Frontal cortex (tissue), 4 donors: ENCODE results near the gene XPA. TPM values are rescaled to one million over a fixed set of nuclear protein-coding genes. Genes with fewer than 3 reads are reported as not detected.
"Not testable (repeated sequence)": the region's sequence is repeated elsewhere in the genome, so short reads cannot be mapped to it uniquely, and the experiment has no call there.

ENCODE experiments used
- DNase-seq, 2 donors: peaks; one replicate each; pipeline ENCODE4 v3.0.0; 2012; ENCODE audit warnings: low spot score in 2 of 2
- FAIRE-seq: peaks from 2 replicates; lab custom pipeline; 2012; peaks lifted over from hg19 to GRCh38; lab: Jason Lieb, UNC
- total RNA-seq: library from RNA; depleted of rRNA; stranded (reverse); fragments of >200 nt; gene quantifications from one replicate; pipeline ENCODE4 v1.2.3, GENCODE V29; 2014
- donor health status: control.
- donor health status: control.
- donor health status: control.

XPA gene
- total RNA-seq: 21.2 TPM

DNA sequence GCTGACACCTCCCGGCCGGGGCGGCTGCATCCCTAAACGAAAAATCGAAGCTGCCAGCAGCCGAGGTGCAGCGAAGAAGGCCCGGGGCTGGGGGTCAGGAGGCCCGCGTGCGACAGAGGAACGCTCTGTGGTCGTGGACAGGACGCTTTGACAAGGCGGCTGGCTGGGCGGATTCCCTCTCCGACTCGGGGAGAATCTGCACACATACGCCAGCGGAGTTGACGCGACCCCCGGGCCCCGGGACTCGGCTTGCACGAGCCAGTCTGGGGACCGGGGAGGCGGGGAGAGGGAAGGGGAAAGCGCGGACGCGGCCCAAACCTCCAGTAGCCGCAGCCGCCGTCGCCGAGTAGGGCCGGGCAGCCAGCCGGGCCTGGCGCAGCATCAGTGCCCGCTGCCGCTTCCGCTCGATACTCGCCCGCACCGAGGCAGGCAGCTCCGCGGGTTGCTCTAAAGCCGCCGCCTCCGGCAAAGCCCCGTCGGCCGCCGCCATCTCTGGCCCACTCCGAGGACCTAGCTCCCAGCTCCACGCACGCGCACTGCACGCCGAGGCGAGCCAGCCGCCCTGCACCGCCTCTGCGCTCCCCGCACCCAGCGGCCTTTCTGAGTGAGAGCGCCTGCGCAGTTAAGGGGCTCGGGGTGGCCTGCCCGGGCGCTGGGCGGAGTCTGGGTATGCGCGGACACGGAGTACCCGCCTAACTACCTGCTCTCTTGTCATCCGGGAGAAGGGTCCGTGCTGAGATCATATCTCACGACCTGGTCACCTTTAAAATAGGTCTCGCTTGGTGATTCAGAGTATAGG is at the start of gene XPA:
Gene XPA (minus strand): TSS at position 538 of the 799 bp plus-strand sequence. CDS start 48 bp downstream, at position 490.
- FAIRE-seq: no peak

DNA sequence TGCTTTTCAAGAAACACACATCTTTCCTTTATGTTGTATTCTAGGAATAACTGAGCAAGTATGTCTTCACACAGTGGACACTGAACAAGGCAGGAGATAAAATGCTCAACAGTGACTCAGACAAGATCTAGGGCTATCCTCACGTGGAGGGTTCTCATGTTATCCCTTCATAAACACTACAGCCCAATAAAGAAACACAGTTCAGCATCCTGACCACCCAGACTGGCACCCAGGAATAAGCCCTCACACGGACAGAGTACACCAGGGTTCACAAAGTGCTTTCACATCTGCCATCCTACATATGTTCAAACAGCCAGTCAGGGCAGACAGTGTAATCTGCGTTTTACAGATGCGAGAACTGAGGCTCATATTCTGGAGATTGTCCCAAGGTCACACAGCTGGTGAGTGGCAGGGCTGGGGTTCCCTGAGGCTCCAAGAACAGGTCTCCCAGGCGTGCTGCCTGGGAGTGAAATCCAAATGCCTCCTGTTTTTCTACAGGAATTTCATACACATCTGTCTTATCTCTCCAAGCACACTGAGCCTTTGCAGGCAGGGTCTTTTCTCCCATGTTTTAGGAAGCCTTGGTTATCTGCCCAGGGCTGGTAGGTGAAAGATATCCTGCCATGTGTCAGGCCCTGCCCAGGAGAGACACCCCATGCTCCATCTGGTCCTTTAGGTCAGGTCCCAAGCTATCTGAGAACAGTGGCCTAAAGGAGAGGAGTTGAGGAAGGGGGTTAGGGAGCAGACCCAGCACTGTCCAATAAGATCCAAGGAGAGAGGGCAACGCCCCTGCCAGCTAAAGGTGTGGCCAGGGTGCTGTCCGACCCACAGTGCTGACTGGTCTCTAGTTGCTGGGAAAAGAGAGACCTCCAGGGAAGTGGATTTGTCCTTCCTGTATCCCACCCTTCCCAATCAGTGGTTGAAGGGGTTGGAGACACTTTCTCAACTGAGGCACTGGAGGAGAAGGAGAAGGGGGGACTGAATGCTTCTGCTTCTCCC is 47.9 kb upstream of the XPA start:
- DNase-seq (no peak), FAIRE-seq (no peak)

More for the DNA sequence above, at the start of gene XPA:
- DNase-seq: peak; percentile 87 to 93

DNA sequence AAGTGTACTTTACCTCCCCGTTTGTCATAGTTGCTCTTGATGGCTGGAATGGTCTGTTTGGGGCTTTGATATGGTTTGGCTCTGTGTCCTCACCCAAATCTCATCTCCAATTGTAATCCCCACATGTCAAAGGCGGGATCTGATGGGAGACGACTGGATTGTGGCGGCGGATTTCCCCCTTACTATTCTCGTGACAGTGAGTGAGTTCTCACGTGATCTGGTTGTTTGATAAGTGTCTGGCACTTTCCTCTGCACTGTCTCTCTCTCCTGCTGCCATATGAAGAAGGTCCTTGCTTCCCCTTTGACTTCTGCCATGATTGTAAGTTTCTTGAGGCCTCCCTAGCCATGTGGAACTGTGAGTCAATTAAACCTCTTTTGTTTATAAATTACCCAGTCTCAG is 46.9 kb upstream of the XPA start:
- FAIRE-seq, DNase-seq: not testable (repeated sequence)

DNA sequence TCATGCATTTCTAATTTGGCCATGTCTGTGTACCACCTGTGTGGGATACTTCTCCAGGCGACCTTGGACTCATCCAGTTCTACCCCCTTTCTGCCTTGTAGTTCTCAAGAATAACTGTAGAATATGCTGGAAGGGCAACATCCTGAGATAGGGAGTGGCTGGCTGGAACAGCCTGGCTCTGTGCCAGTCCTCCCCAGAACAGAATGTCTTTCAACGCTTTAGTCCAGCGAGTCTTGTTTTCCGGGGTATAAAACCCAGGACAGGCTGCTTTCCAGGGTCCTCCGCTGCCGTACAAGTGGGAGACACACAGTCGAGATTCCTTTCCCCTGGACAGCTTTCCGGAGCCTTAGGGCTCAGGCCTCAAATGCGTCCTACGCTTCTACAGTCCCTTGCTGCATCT is 45.4 kb upstream of the XPA start:
- DNase-seq (no peak), FAIRE-seq (no peak)

DNA sequence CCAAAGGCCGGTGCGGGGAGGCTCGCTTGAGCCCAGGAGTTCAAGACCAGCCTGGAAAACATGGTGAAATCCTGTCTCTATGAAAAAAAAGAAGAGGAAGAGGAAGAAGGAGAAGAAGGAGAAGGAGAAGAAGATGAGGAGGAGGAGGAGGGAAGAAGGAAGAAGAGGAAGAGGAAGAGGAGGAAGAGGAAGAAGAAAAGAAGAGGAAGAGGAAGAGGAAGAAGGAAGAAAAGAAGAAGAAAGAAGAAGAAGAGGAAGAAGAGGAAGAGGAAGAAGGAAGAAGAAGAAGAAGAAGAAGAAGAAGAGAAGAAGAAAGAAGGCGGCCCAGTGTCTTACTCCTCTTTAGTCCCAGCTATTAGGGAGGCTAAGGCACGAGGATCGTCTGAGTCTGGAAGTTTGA is 44.8 kb upstream of the XPA start:
- DNase-seq: no peak
- FAIRE-seq: no peak

DNA sequence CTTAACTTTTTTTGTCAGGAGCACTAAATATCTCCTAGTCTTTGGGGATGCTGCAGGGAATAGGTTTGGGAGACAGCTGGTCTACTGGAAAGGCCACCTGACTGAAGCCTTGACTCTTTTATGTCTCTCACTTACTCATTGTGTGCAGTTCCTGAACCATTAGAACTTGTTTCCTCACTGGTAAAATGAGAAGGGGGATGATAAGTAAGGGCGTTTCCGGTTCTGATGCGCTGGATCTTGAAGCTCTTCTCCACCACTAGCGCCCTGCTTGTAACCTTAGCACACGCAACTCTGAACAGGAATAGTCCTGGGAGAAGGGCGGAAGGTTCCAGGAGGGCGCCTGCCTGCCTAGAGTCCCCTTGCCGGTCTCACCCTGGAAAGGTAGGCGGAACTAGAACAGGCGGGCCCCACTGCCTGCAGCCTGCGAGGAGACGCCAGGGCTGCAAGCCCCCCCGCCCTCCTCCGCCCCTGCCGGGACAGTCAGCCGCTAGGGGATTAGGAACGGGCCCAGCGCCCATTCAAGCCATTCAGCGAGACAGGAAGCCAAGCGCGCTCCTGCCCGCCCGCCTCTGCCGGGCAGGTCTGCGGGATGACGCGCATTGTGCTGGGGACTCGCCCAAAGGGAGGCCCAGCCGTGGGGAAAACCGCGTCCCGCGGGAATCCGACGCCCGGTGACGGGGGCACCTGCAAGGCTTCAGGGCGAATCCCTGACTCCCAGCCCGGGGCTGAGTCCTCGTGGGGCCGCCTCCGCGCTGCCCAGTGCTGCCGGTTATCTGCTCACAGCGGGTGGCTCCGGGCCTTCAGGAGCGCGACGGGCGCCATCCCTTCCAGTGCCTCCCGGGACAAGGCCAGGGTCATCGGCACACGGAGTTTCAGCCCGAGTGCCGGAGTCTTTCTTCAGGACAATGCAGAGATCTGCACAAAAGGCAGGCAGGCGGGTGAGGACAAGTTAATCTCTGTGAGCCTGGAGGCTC is 44.0 kb upstream of the XPA start:
- DNase-seq (peak in 1 of 2 donors; percentile 49), FAIRE-seq (no peak)

DNA sequence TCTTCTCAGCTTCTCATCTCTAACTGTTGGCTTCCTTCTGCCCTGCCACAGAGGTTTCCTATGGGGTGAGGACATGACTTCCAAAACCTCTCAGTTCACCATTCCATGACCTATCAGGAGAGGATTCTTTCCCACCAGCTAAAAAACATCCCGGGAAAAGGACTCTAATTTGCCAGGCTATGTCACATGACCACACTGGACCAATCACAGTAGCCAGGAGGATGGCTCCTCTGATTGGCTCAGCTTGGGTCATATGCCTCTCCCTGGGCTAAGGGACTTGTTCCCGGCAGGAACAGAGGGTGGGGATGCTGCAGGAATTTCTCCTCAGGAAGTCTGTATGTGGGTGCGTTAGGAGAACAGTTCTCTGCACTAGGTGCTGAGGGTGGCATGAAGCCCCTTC is 40.3 kb upstream of the XPA start:
- no peak for FAIRE-seq
- peak in 1 of 2 donors; percentile 25 for DNase-seq

DNA sequence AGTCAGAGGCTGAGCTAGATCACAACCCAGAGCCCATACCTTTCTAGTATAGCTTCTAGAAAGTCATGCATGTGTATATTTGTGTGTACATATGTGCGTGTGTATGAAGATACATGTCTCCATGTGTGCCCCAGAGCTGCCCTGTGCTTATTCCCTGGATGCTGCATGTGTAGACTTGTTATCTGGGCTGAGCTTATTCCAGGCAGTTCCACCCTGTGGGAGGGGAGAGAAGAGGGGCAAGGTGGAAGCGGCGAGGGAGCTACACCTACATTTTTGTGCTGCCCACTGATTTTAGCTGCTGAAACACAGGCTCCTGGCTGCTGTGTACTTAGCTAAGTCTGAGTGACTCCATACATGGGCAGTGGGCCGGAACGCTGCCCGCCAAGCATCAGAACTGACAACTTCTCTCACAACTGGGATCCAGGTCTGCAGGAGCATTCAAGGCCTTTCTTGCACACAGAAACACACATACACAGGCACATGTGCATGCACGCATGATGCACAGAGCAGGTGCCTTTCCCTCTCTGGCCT is 38.0 kb upstream of the XPA start:
- DNase-seq (no peak), FAIRE-seq (no peak)

DNA sequence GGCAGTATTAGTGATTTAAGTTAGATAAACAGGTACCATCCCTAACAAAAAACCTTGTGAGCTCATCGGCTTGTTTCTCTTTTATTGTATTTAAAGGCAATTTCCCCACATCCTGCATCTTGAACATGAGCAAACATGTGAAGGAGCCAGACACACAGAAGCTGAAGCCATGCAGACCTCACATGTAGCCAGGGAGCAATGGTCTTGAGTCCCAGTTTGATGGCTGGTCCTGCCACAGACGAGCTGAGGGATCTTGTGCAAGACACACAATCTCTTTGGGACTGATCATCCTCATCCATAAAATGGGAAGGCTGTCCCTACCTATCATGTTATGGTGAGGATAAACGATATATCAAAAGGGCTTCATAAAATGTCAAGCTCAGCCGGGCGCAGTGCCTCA is 29.6 kb upstream of the XPA start:
- DNase-seq (no peak), FAIRE-seq (no peak)

DNA sequence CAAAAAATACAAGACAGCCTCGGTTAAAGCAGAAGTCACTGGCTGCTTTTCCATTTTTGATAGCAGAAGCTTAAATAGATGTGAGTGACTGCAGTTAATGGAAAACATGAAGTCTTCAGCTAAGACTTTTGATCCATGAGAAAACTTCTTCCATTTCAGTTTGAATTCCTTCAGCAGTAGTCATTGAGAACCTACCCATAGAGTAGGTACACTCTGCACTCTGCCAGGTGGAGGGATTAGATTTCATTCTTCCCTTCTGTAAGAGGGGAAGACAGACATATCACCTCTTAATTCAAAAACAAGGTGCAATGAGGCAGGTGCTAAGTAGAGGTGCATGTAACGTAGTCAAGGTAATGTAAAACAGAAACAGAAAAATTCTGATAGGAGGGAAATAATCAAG is 26.7 kb upstream of the XPA start:
- FAIRE-seq (no peak), DNase-seq (no peak)

DNA sequence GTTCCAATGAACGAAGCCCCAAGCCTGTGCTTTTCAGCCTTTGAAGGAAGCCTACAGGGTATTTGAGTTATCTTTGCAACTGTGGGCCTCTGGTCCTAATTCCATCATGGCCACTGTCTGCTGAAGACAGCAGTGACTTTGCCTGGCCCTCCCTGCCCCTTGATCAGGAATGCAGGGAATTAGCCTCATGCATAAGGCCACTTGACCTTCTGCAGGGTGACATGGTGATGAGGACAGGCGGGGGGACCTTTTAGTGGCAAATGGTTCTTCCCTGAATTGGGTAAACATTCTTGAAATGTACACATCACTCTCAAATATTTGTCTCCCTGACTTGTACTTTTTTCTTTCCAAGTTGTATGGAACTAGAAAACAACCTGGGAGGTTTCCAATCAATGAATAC is 25.2 kb upstream of the XPA start:
- DNase-seq (no peak), FAIRE-seq (no peak)

DNA sequence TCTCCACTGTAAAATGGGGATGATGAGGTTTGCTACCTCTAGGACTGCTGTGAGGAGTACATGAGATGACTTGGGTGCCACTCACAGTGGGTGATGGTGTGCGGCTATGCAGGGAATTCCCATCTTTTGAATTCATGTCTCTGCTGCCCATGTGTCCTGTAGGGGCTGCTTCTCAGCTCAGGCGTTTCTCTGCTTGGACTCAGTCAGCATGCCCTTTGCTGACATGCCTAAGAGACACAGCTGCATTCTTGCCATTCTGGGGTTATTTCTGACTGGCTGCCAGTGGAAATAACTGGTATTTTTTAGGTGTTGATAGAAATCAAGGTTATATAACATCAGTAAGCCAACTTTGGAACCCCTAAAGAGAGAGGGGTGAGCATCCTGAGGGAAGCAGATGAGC is 24.3 kb upstream of the XPA start:
- FAIRE-seq (no peak), DNase-seq (no peak)

DNA sequence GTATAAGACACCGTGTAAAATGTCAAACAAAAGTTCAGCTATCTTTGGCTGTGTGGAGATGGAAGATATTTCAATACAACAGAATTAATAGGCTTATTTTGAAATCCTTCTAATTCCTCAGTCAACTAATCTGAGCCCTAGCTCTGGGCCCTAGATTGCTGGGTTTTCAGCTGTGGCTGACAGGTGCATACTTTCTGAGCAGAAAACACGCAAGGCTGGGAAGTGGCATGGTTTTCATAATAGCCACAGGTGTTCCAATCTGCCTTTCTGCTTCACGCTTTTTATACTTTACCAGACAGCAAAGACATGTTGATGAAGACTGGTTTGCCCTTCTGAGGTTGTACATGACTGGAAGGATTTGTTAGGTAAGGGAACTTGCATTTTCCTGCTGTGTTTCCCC is 20.7 kb upstream of the XPA start:
- FAIRE-seq (no peak), DNase-seq (no peak)

DNA sequence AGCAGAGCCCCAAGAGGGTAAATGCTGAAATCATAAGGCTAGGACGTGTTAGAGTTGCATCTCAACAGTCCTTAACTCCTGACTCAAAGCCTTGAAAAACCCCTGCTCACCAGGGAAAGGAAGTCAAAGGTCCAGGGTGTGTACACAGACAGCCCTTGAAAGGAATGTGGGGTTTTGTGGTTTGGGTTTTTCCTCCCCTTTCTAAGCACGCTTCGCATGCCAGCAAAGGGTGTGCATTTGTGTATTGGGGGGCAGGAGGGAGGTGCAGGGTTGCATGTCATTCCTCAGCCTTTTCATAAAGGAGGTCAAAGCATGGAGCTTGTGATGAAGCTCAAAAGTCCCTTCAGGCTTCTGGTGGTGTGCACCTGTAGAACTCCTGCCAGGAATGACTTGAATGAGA is 17.3 kb upstream of the XPA start:
- FAIRE-seq (no peak), DNase-seq (no peak)

DNA sequence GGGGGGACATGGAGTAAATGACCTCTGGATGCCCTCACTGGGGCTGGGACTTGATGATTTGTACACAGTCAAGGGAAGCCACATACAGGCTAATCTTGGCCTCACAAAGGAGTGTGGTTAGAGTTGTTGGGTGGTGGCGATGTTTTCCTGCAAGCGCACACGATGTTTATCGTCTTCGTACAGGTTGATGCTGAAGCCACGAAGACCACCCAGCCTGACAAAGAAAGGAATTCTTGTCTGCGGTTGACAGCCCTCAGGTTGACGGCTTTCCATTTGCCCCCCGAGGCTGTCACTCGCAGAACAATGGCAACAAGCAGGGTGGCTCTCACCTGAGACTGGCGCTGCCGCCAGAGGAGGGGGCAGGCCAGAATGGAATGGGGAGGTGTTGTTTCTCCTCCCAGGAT is 14.1 kb upstream of the XPA start:
- no peak for DNase-seq
- FAIRE-seq: no peak

DNA sequence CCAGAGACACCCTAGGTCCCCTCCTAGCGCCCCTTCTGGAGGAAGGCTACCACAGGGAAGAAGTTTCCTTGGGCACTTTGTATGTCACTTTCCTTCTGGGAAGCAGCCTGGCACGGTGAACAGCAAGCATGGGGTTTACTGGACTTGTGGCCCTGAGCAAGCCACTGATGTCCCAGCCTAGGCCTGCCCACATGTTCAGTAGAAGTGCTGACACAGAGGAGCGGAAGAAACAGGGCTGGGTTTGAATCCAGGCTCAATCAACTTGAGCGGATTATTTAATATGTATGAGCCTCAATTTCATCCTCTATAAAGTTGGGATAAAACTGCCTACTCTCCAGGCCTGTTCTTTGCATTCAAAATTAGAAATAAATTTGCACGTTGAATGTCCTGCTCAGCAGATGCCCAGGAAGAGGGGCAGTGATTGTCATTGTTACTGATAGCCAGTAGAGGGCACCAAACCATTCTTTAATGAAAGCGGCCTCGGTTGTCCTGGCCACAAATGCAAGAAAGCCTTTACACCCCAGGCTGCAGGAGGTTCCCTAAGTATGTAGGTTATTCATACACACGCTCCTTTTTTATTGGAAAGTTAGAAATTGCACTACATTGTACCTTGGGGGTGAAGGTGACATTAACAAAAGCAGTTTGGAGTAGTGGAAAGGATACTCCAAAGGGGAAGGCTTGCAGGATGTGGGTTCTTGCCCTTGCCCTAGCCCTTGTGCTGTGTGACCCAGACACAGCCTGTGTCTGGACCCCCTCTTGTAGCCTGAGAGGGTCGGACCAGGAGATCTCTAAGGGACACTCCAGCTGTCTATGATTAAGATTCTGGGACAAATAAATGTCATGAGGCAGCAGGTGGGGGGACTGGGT is 13.4 kb upstream of the XPA start:
- DNase-seq (peak; percentile 39 to 75), FAIRE-seq (peak; percentile 56)

DNA sequence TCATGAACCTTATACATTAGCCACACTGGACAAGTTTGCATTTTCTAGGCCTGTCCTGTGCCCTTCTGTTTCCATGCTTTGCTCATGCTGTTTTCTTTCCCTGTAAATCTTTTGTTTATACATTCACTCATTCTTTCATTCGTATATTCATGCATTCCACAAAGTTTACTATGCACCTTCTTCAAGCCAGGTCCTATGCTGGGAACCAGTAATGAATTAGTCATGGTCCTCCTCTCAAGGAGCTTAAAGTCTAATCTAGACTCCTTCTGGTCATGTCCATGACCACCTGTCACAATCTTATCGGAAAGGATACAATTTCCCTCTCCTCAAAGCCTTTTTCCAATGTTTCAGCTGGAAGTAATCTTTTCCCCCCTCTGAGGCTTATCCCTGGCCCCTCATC is 9.1 kb upstream of the XPA start:
- DNase-seq (no peak), FAIRE-seq (no peak)

DNA sequence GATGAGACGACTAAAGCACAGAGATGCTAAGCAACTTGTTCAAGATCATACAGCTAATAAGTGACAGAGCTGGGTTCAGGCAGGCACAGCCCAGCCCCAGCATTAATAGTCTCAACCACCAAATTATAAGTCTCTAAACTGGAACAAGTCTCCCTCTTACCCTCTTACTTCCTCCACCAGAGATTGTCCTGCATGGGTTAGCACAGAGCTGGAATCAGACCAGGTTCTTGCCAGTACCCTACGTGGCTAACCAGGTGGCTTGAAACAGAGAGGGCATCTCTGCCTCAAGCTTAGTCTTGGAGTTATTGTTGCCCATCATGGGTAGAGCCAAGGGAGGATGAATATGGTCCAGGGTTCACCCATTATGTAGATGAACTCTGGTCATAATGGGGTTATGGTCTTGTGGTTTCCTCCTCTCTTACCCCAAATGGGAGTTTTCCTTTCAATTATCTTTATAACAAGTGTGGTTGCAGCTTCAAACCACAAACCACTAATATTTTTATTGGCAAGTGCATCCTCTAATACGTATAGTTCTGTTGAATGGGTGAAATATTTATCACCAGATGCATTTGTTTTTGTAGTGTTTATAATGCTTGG is 8.3 kb upstream of the XPA start:
- no peak for DNase-seq
- no peak for FAIRE-seq
